HG03108 (cell line): ENCODE measurements around the gene PTPRK.

Experiments used
- ATAC-seq: cut with Tn5 transposase; IDR thresholded peaks from one replicate; pipeline ENCODE4 v1.9.1; 2021; ENCODE audit warnings: moderate library complexity; ENCODE audit not compliant: unreplicated experiment

The PTPRK gene

DNA sequence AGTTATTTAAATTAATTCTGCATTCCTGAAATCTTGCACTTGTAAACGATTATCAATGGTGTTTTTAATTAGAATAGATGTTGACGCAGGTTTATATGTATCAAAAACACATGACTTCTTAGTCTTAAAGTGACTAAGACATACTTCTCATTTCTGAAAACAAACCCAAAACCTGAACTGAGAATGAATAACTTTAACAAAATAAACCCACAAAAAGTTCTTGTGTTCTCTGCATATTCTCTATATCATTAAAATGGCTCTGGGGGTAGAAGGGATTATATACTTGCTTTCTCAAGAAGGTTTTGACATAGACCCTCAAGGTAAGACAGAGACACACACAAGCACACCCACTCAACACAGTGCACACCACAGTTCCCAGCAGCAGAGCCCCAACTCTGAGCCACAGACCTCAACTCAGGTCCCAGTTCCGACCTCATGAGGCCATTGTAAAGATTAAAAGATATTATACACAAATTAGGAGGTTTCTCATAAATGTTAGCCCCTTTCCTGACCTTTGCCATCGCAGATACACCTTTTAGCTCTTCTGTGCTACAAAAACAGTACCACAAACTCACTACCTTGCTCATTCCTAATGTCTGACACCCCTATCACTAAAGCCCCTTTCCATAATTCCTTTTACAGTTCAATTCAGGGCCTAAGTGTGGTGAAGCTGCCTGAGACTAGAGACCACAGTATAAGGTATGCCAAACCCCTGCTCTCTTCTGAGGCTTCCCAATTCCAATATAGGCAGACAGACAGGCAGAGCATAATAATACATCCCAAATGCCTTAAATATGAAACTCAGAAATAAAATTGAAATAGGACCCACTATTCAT is 267.8 kb downstream of the PTPRK start:
- ATAC-seq, result no peak

DNA sequence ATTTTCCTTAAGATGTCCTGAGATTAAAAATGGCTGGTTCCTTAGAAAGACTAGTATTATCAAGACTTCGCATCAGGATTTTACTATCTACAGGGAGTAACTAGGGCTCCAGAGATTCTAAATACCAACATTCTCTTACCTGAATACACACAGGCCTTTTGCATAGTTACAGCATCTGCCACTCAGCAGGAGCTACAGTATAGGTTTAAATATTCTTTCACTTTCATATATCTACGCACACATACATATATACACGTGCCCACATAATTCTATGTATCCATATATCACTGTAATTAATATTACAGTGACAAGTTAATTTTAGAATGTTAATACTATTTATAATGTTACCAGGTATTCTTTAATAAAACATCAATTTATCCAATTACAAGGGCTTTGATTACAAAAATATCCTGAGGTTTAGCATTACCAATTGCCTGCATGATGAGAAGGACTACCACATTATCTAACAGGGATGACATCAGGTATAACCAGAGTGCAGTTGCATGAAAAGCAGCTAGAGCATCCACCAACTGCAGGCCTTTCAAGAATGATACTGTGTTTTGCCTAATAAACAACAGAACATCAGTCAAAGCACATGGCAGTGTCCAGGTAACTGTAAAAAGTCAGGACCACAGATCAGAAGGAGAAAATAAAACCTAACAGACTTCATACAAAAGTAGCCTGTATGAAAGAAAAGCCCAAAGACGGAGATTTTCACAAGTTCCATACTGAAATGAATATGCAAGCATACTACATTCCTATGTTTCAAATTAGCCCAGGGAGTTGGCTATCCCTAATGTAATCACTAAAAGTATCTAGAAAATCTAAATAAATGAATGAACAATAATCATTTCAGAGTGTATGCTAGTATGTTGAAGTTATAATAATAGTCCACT is 268.7 kb downstream of the PTPRK start:
- ATAC-seq, result no peak

- no peak for ATAC-seq
Observed at GRCh38 chr6:128250370-128251070, 269.9 kb downstream of the PTPRK start.

DNA sequence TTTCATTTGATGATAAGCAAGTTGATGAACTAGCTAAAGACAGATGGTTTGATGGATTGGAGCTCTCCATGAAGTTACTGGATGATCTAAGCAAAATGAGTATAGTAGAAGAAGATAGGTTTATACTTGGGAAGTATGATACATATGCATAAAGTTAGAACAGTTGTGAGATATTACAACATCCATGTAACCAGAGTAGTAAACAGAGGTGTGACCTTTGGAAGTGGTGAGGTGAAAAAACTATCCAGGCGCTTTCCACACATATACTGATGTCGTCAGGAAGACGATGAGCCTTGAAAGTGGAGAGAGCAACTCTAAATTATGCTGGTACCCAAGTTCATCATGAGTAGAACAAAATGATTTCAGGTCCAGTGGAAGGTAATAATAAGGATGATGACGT is 271.0 kb downstream of the PTPRK start:
- no peak for ATAC-seq

DNA sequence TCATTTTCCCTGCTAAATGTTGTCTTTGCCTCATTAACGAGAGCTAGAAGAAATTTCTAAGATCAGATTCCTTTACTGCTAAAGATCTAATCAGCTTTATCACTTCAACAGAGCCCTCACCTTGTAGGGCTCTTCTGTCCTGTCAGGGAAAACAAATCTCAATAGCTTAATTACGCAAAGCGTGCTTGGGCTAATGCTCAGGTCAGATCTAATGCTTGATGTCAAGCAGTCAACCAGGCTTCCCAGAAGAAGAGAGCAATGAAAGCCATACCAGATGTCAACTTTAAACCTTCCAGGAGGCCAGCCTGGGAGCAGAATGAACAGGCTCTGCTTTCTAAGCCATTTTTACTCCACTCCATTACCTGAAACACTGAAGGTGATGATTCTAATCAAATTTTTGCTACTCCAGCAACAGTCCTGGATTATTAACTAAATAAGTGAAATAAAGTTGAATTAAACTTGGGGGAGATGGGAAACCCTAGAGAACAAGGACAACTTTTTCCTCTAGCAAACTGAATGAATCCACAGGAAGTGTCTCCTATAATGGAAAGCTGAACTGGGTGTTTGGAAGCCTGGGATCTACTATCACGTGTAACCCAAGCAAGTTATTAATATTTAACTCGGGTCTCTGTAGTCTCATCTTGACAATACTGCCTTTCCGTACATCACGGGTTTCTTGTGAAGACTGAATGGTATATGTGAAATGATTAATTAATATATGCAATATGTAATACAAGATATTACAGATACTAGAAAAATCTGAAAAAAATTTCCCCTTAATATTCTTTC is 273.7 kb downstream of the PTPRK start:
- ATAC-seq, result no peak

DNA sequence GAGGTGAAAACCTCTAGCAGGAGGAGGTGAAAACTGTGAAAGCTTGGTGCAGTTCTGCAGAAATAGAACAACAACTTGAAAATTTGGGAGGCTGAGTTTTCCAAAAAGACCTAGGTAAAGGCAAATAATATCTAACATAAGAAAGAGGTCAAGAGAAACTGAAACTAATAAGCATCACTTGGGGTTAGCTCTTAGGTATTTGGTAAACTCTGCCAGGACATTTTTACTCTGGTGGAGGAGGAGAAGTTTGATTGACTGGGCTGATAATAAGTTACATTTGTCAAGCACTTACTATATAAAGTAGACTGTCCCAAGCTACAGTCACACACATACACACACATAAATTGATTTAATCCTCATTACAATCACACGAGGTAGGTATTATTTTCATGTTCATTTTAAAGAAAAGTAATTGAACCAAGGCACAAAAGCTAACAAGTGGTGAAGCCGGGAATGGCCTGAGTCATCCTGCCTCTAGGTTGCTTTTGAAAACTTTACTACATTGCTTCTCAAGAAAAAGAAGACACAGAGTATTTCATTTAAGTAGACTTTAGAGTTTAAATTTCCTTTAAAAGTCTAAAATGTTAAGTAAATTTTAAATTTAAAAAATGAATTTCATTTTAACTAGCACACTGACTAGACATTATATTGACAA is 275.5 kb downstream of the PTPRK start:
- ATAC-seq, result no peak

DNA sequence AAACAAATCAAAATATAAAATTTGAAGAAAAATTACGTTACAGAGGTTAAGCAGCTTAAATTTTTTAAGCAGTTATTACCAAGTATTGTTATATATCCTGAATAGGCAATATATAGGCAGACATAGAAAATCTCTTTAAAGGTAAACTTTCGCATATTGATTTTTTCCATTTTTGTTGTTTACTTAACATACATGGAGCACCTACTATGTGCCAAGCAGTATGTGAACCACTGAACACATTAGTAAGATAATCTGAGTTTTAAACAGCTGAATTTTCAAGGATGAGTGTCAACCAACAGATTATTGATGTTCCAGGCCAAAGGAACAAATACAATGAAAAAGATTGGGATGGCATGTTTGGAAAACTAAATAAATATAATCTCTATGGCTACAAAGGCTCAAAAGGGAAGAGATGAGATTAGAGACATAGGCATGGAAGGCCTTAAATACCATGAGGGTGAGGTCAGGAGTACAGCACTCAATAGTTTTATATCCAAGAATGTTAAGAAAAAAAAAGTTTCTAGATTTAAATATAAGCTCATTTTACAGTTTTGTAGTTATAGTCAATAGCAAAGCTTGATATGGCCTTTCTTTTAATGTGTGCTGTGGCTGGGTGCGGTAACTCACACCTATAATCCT is 277.5 kb downstream of the PTPRK start:
- no peak for ATAC-seq

- ATAC-seq, result no peak
Observed at GRCh38 chr6:128241216-128241615, 279.2 kb downstream of the PTPRK start.

GRCh38 chr6:128240024-128240428 is 280.4 kb downstream of the PTPRK start:
- ATAC-seq, result peak; percentile 71

- ATAC-seq, result no peak
Observed at GRCh38 chr6:128239146-128239545, 281.3 kb downstream of the PTPRK start.

- no peak for ATAC-seq
Observed at GRCh38 chr6:128238225-128238624, 282.2 kb downstream of the PTPRK start.

GRCh38 chr6:128235556-128235955 is 284.8 kb downstream of the PTPRK start:
- ATAC-seq, result no peak

DNA sequence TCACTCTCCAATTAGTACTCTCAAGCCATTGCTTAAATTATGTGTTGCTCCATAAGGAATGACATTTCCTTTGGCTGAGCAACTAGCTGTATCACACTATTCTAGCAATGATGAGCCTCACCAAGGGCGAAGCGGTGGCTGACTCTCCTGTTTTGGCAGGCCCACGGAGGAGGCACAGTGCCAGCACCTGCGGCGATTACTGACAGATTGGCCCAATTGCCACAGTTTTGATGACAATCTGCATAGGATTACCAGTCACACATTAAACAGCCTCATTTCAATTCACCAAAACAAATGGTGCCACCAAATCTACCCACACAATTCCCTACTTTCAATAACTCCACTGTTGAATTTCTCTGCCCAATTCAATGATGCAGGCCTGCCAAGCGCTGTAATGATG is 286.9 kb downstream of the PTPRK start:
- no peak for ATAC-seq

- no peak for ATAC-seq
Observed at GRCh38 chr6:128230267-128230989, 290.0 kb downstream of the PTPRK start.

GRCh38 chr6:128225612-128226011 is 294.8 kb downstream of the PTPRK start:
- no peak for ATAC-seq

- ATAC-seq, result no peak
Observed at GRCh38 chr6:128216917-128217316, 303.5 kb downstream of the PTPRK start.

DNA sequence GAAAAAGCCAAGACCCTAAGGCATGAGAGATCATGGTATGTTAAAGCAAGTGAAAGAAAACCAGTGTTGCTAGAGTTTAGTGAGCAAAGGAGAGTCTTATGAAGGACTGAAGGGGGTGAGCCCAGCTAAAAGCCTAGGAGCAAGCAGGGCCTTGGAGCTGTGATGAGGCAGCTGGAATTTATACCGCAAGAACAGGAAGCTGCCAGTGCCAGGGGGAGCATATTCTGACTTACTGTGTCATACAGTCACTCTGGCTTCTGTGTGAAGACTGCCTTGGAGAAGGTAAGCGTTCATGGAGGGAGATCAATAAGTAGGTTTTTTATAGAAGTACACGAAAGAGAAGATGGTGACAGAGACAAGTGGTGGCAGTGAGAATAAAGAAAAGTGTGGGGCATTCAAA is 310.6 kb downstream of the PTPRK start:
- no peak for ATAC-seq

DNA sequence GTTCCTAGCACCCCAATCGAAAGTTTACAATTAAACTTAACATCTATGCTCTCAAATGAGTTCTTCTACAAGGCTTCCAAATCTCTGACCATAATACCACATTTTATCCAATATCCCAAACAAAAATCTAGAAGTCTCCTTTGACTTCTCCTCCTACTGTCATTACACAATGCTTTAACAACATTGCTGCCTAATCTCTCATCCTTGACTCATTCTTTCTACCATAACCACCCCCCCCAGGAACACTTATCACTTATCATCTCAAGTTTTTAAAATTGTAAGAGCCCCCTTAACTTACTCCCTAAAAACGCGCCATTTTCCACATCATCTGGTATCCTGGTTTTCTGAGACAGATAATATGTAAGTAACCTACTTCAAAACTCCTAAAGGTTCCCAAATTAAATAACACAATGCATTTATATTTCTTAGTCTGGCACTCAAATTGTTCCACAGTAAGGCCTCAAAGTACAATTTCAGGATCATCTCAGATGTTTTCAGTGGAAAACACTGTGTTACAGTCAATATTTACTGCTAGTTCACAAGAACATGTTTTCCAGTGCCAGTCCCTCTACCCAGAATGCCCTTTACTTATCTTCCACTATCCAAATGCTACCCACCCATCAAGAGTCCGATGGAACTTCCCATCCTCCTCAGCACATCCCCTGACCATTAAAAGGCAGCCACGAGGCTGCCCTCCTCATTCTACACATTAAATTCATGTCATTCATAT is 311.4 kb downstream of the PTPRK start:
- no peak for ATAC-seq
